ENCODE data around the gene SLC8A1.

SLC8A1 gene

GRCh38 chr2:40126006-40126405 is 325.9 kb downstream of the SLC8A1 start:
- Histone ChIP-seq H3K27ac (replicated peaks) (no peak overlapping the region), H3K4me3 (replicated peaks; ENCODE audit: insufficient read depth, low read length) (no peak overlapping the region), H3K27me3 (ENCODE audit: insufficient read depth, poor library complexity, severe bottlenecking) (no peaks in the 10 kb centered on the region)
- no peak for TF ChIP-seq SPI1 (IDR thresholded peaks at IDR 0.05; ENCODE audit: borderline replicate concordance, low read depth)
- TF ChIP-seq, protein P1, sequence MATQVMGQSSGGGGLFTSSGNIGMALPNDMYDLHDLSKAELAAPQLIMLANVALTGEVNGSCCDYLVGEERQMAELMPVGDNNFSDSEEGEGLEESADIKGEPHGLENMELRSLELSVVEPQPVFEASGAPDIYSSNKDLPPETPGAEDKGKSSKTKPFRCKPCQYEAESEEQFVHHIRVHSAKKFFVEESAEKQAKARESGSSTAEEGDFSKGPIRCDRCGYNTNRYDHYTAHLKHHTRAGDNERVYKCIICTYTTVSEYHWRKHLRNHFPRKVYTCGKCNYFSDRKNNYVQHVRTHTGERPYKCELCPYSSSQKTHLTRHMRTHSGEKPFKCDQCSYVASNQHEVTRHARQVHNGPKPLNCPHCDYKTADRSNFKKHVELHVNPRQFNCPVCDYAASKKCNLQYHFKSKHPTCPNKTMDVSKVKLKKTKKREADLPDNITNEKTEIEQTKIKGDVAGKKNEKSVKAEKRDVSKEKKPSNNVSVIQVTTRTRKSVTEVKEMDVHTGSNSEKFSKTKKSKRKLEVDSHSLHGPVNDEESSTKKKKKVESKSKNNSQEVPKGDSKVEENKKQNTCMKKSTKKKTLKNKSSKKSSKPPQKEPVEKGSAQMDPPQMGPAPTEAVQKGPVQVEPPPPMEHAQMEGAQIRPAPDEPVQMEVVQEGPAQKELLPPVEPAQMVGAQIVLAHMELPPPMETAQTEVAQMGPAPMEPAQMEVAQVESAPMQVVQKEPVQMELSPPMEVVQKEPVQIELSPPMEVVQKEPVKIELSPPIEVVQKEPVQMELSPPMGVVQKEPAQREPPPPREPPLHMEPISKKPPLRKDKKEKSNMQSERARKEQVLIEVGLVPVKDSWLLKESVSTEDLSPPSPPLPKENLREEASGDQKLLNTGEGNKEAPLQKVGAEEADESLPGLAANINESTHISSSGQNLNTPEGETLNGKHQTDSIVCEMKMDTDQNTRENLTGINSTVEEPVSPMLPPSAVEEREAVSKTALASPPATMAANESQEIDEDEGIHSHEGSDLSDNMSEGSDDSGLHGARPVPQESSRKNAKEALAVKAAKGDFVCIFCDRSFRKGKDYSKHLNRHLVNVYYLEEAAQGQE (IDR thresholded peaks at IDR 0.05; ENCODE audit: insufficient replicate concordance, low read depth), result no peak
- no peak for TF ChIP-seq GABPA (IDR thresholded peaks at IDR 0.05; ENCODE audit: low read depth)
- no peak for TF ChIP-seq POLR2AphosphoS5 (IDR thresholded peaks at IDR 0.05; ENCODE audit: low read depth)
- TF ChIP-seq, protein P2, sequence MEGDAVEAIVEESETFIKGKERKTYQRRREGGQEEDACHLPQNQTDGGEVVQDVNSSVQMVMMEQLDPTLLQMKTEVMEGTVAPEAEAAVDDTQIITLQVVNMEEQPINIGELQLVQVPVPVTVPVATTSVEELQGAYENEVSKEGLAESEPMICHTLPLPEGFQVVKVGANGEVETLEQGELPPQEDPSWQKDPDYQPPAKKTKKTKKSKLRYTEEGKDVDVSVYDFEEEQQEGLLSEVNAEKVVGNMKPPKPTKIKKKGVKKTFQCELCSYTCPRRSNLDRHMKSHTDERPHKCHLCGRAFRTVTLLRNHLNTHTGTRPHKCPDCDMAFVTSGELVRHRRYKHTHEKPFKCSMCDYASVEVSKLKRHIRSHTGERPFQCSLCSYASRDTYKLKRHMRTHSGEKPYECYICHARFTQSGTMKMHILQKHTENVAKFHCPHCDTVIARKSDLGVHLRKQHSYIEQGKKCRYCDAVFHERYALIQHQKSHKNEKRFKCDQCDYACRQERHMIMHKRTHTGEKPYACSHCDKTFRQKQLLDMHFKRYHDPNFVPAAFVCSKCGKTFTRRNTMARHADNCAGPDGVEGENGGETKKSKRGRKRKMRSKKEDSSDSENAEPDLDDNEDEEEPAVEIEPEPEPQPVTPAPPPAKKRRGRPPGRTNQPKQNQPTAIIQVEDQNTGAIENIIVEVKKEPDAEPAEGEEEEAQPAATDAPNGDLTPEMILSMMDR (IDR thresholded peaks at IDR 0.05; ENCODE audit: insufficient read depth, low read length), result no peak
- no peak for DNase-seq (ENCODE audit: low read depth in 1 of 2, low spot score in 1 of 2)

DNA sequence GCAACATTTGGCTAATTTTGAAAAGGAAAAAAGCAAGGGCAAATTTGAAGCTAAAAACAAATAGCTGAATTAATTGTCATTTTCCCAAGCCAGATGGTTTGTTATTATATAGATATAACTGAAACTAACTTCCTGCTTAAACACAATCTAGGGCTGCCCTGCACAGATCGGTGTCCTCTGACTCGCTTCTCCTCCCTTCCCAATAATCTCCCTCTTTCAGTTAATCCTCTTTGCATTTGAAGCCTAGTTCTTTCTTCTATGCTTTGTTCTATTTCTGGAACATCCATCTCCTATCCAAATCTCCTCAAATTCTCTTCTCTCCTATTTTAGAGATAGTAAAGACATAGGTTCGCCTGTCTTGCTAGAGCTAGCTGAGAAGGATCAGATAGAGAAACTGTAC is 328.1 kb downstream of the SLC8A1 start:
- Histone ChIP-seq H3K4me3 (replicated peaks; ENCODE audit: insufficient read depth, low read length) (no peak overlapping the region), H3K27ac (replicated peaks) (no peak overlapping the region), H3K27me3 (ENCODE audit: insufficient read depth, poor library complexity, severe bottlenecking) (no peaks in the 10 kb centered on the region)
- TF ChIP-seq SPI1 (IDR thresholded peaks at IDR 0.05; ENCODE audit: borderline replicate concordance, low read depth), result no peak
- TF ChIP-seq, protein P2 (IDR thresholded peaks at IDR 0.05; ENCODE audit: insufficient read depth, low read length), result no peak
- TF ChIP-seq GABPA (IDR thresholded peaks at IDR 0.05; ENCODE audit: low read depth), result no peak
- no peak for TF ChIP-seq POLR2AphosphoS5 (IDR thresholded peaks at IDR 0.05; ENCODE audit: low read depth)
- TF ChIP-seq, protein P1 (IDR thresholded peaks at IDR 0.05; ENCODE audit: insufficient replicate concordance, low read depth), result no peak
- DNase-seq (ENCODE audit: low read depth in 1 of 2, low spot score in 1 of 2), result no peak

- no peak for DNase-seq (ENCODE audit: low read depth in 1 of 2, low spot score in 1 of 2)
- Histone ChIP-seq H3K4me3 (replicated peaks; ENCODE audit: insufficient read depth, low read length) (no peak overlapping the region), H3K27me3 (ENCODE audit: insufficient read depth, poor library complexity, severe bottlenecking) (no peaks in the 10 kb centered on the region), H3K27ac (replicated peaks) (no peak overlapping the region)
- no peak for TF ChIP-seq SPI1 (IDR thresholded peaks at IDR 0.05; ENCODE audit: borderline replicate concordance, low read depth)
- no peak for TF ChIP-seq POLR2AphosphoS5 (IDR thresholded peaks at IDR 0.05; ENCODE audit: low read depth)
- TF ChIP-seq, protein P2 (IDR thresholded peaks at IDR 0.05; ENCODE audit: insufficient read depth, low read length), result no peak
- no peak for TF ChIP-seq GABPA (IDR thresholded peaks at IDR 0.05; ENCODE audit: low read depth)
- TF ChIP-seq, protein P1 (IDR thresholded peaks at IDR 0.05; ENCODE audit: insufficient replicate concordance, low read depth), result no peak
Measured at GRCh38 chr2:40123326-40123725, 328.6 kb downstream of the SLC8A1 start.

Measured in HL-60 (cell line).